Naive thymus-derived CD4-positive, alpha-beta T cell (primary cell): ENCODE measurements around the gene POLR2E. TPM values are rescaled to one million over a fixed set of nuclear protein-coding genes. Genes with fewer than 3 reads are reported as not detected.

Source experiments
- ATAC-seq: fragments of 150-1000 bp; cut with Tn5 transposase; 2 replicates; pipeline ENCODE4 v1.10.0; 2021; ENCODE audit warnings: mild to moderate bottlenecking, moderate library complexity
- CTCF ChIA-PET: fragments of 350-600 bp; sonication (Branson Sonifier 250); formaldehyde crosslinking; loops from one replicate; lab custom pipeline; 2021; ENCODE audit warnings: antibody characterized with exemption; lab: Charles Lee
- POLR2A ChIA-PET: fragments of 350-600 bp; sonication (Branson Sonifier 250); formaldehyde crosslinking; loops from one replicate; lab custom pipeline; 2021; ENCODE audit warnings: antibody characterized with exemption, inconsistent platforms; lab: Charles Lee
- DNase-seq, 9 donors: peaks; one replicate each; pipeline versions ENCODE4 v3.0.0 to v3.0.0-alpha.2; 2020 to 2022; ENCODE audit warnings: mixed read lengths in 1 of 9
- H3K27ac ChIP-seq: one replicate; pipeline ENCODE4 v1.7.0; 2013; ENCODE audit warnings: mild to moderate bottlenecking, low read depth, low read length, moderate library complexity
- H3K27me3 ChIP-seq, 2 donors: one replicate each; pipeline ENCODE4 v1.7.0; 2013; ENCODE audit warnings: low read length in 2 of 2, mild to moderate bottlenecking in 2 of 2, moderate library complexity in 2 of 2; ENCODE audit not compliant: control insufficient read depth in 2 of 2, insufficient read depth in 2 of 2
- H3K36me3 ChIP-seq, 3 experiments: 1 replicate in 2 of 3; 2 replicates in 1 of 3; pipeline ENCODE4 v1.7.0; 2013; ENCODE audit warnings: low read length in 3 of 3, mild to moderate bottlenecking in 3 of 3, moderate library complexity in 1 of 3; ENCODE audit not compliant: insufficient read depth in 3 of 3, control insufficient read depth in 2 of 3
- H3K4me1 ChIP-seq, 2 donors: one replicate each; pipeline ENCODE4 v1.7.0; 2013; ENCODE audit warnings: low read length in 2 of 2, mild to moderate bottlenecking in 2 of 2, moderate library complexity in 1 of 2; ENCODE audit not compliant: control insufficient read depth in 2 of 2, insufficient read depth in 2 of 2
- H3K4me3 ChIP-seq: 2 replicates; pipeline ENCODE4 v1.7.0; 2013; ENCODE audit warnings: mild to moderate bottlenecking, low read length
- H3K9me3 ChIP-seq, 3 experiments: 1 replicate in 2 of 3; 2 replicates in 1 of 3; pipeline ENCODE4 v1.7.0; 2013; ENCODE audit warnings: low read length in 3 of 3; ENCODE audit not compliant: control insufficient read depth in 2 of 3
- H3K27ac Mint-ChIP-seq, 9 donors: one replicate each; pipeline ENCODE4 v1.8.0; 2020 to 2022; ENCODE audit warnings: mixed read lengths in 9 of 9, mild to moderate bottlenecking in 8 of 9, moderate library complexity in 5 of 9, inconsistent platforms in 2 of 9
- H3K27me3 Mint-ChIP-seq, 5 donors: one replicate each; pipeline ENCODE4 v1.8.0; 2021 to 2022; ENCODE audit warnings: mixed read lengths in 5 of 5, mild to moderate bottlenecking in 1 of 5
- H3K36me3 Mint-ChIP-seq, 5 donors: one replicate each; pipeline ENCODE4 v1.8.0; 2020 to 2022; ENCODE audit warnings: mixed read lengths in 5 of 5, mild to moderate bottlenecking in 3 of 5, inconsistent platforms in 1 of 5
- H3K4me1 Mint-ChIP-seq, 7 donors: one replicate each; pipeline ENCODE4 v1.8.0; 2020 to 2022; ENCODE audit warnings: mixed read lengths in 7 of 7, mild to moderate bottlenecking in 3 of 7, inconsistent platforms in 1 of 7
- H3K4me3 Mint-ChIP-seq, 10 donors: one replicate each; pipeline ENCODE4 v1.8.0; 2020 to 2022; ENCODE audit warnings: mild to moderate bottlenecking in 10 of 10, mixed read lengths in 10 of 10, moderate library complexity in 6 of 10, inconsistent platforms in 2 of 10
- H3K9me3 Mint-ChIP-seq, 11 donors: one replicate each; pipeline ENCODE4 v1.8.0; 2020 to 2022; ENCODE audit warnings: mixed read lengths in 11 of 11, mild to moderate bottlenecking in 4 of 11, inconsistent platforms in 1 of 11, moderate library complexity in 1 of 11
- intact Hi-C, 2 donors: fragments of 100-400 bp; cut with micrococcal nuclease; formaldehyde crosslinking; loops; one replicate each; pipeline ENCODE4 v1.15.1; 2023
- polyA plus RNA-seq, 2 donors: library from polyadenylated mRNA; unstranded; fragments of 300-500 nt; fragmentation: Illumina TruSeq; gene quantifications; one replicate each; pipeline ENCODE4 v1.2.3, GENCODE V29; 2021
- total RNA-seq, 6 experiments: library from RNA in 5 of 6; stranded (reverse) in 5 of 6; gene quantifications; 1 replicate in 5 of 6; 2 replicates in 1 of 6; pipeline ENCODE4 v1.2.3 and lab custom pipeline; 2021 to 2026

POLR2E gene
- total and polyA plus RNA-seq, 7 experiments from 2014 or later = 75.3 to 179 (median 82.8) TPM

- peak overlapping the region; percentile 40 to 92 (median 71) for H3K27ac Mint-ChIP-seq
- H3K9me3 Mint-ChIP-seq = peaks cover 0 to 2% (median 0%) of the 10 kb centered on the region in 11 donors
- Histone ChIP-seq H3K4me3 (peak overlapping the region; percentile 27), H3K27ac (peak overlapping the region; percentile 99), H3K27me3 (no peaks in the 10 kb centered on the region), H3K36me3 (peaks cover 0 to 32% (median 6%) of the 10 kb centered on the region in 3 experiments), H3K9me3 (no peaks in the 10 kb centered on the region), H3K4me1 (peaks cover 32 to 38% of the 10 kb centered on the region in 2 donors)
- intact Hi-C loops = loop anchor here (1.0 to 5.0 kb wide), 6 partner anchors 8 to 203 kb away; partner anchors contain the start of genes CNN2 (in 1 of the 2) and GPX4 (in 1 of the 2)
- ChIA-PET POLR2A (interaction anchor here (0.7 to 37.6 kb wide), 12 partner anchors 9 to 174 kb away, joined by 3 to 2022 read pairs (median 4); partner anchors contain the start of genes ABCA7, CNN2, GPX4 and POLR2E), CTCF (interaction anchor here (0.9 to 5.7 kb wide), 13 partner anchors 9 to 66 kb away, joined by 3 to 68 read pairs (median 4); partner anchors contain the start of genes POLR2E and RNU6-2)
- H3K36me3 Mint-ChIP-seq = peaks cover 5 to 23% (median 10%) of the 10 kb centered on the region in 5 donors
- H3K4me3 Mint-ChIP-seq = peak overlapping the region; percentile 59 to 99 (median 68)
- ATAC-seq (peak; percentile 47), DNase-seq (peak; percentile 60 to 82 (median 72))
- no peaks in the 10 kb centered on the region for H3K27me3 Mint-ChIP-seq
- peaks cover 20 to 42% (median 33%) of the 10 kb centered on the region in 7 donors for H3K4me1 Mint-ChIP-seq
Observed at GRCh38 chr19:1064661-1065605, 30.2 kb downstream of the POLR2E start.

GRCh38 chr19:1063909-1064660 is 31.1 kb downstream of the POLR2E start:
- no peaks in the 10 kb centered on the region for H3K9me3 ChIP-seq
- Mint-ChIP-seq H3K9me3 (peaks cover 0 to 4% (median 0%) of the 10 kb centered on the region in 11 donors), H3K27me3 (no peaks in the 10 kb centered on the region), H3K27ac (peak overlapping the region in 5 of 9 donors; percentile 8 to 78 (median 45)), H3K4me3 (peak overlapping the region in 3 of 10 donors; percentile 13 to 81 (median 37)), H3K36me3 (peaks cover 5 to 18% (median 7%) of the 10 kb centered on the region in 5 donors), H3K4me1 (peaks cover 15 to 34% (median 29%) of the 10 kb centered on the region in 7 donors)
- H3K36me3 ChIP-seq = peaks cover 0 to 25% (median 0%) of the 10 kb centered on the region in 3 experiments
- ChIA-PET POLR2A (interaction anchor here (0.7 to 37.6 kb wide), 9 partner anchors 8 to 175 kb away, joined by 3 to 2022 read pairs (median 4); partner anchors contain the start of genes ABCA7, CNN2, GPX4 and POLR2E), CTCF (interaction anchor here (0.9 to 5.7 kb wide), 13 partner anchors 8 to 67 kb away, joined by 3 to 68 read pairs (median 4); partner anchors contain the start of genes POLR2E and RNU6-2)
- H3K27me3 ChIP-seq = no peaks in the 10 kb centered on the region
- H3K4me1 ChIP-seq = peaks cover 26 to 32% of the 10 kb centered on the region in 2 donors
- ATAC-seq (no peak), DNase-seq (peak in 1 of 9 donors; percentile 28)
- intact Hi-C loops = loop anchor here in 1 of 2 donors (2.0 kb wide), 1 partner anchor 191 kb away; no protein-coding TSS in a partner anchor
- no peak overlapping the region for H3K27ac ChIP-seq
- H3K4me3 ChIP-seq = no peak overlapping the region

- Histone ChIP-seq H3K4me3 (no peak overlapping the region), H3K27ac (peak overlapping the region; percentile 10), H3K4me1 (peaks cover 27 to 36% of the 10 kb centered on the region in 2 donors), H3K36me3 (peaks cover 0 to 24% (median 0%) of the 10 kb centered on the region in 3 experiments), H3K9me3 (peaks cover 0 to 7% (median 0%) of the 10 kb centered on the region in 3 experiments), H3K27me3 (no peaks in the 10 kb centered on the region)
- intact Hi-C loops = loop anchor here in 1 of 2 donors (2.0 kb wide), 1 partner anchor 190 kb away; no protein-coding TSS in a partner anchor
- Mint-ChIP-seq H3K36me3 (peaks cover 0 to 12% (median 3%) of the 10 kb centered on the region in 5 donors), H3K27ac (peak overlapping the region in 7 of 9 donors; percentile 21 to 80 (median 41)), H3K4me1 (peaks cover 11 to 29% (median 26%) of the 10 kb centered on the region in 7 donors), H3K4me3 (peak overlapping the region in 1 of 10 donors; percentile 28), H3K9me3 (peaks cover 0 to 5% (median 0%) of the 10 kb centered on the region in 11 donors), H3K27me3 (no peaks in the 10 kb centered on the region)
- CTCF ChIA-PET = interaction anchor here (0.7 to 5.7 kb wide), 2 partner anchors 15 to 31 kb away, joined by 4 to 68 read pairs; no protein-coding TSS in a partner anchor
- DNase-seq = peak in 8 of 9 donors; percentile 51 to 82 (median 63)
- peak; percentile 34 for ATAC-seq
- POLR2A ChIA-PET = interaction anchor here (1.0 to 37.6 kb wide), 4 partner anchors 24 to 129 kb away, joined by 3 to 2022 read pairs (median 155); partner anchors contain the start of genes ABCA7, CNN2, GPX4 and POLR2E
Observed at GRCh38 chr19:1063030-1063908, 31.9 kb downstream of the POLR2E start.

GRCh38 chr19:1062387-1063029 is 32.7 kb downstream of the POLR2E start:
- peaks cover 19 to 37% (median 33%) of the 10 kb centered on the region in 7 donors for H3K4me1 Mint-ChIP-seq
- DNase-seq (peak in 2 of 9 donors; percentile 11 to 54), ATAC-seq (peak; percentile 1)
- intact Hi-C loops = loop anchor here in 1 of 2 donors (2.0 kb wide), 1 partner anchor 190 kb away; no protein-coding TSS in a partner anchor
- ChIA-PET CTCF (interaction anchor here (0.7 kb wide), 1 partner anchor 32 kb away, joined by 4 read pairs; no protein-coding TSS in a partner anchor), POLR2A (interaction anchor here (1.0 to 37.6 kb wide), 4 partner anchors 23 to 130 kb away, joined by 3 to 2022 read pairs (median 155); partner anchors contain the start of genes ABCA7, CNN2, GPX4 and POLR2E)
- peaks cover 0 to 20% (median 11%) of the 10 kb centered on the region in 5 donors for H3K36me3 Mint-ChIP-seq
- Histone ChIP-seq H3K27ac (peak overlapping the region; percentile 10), H3K9me3 (peaks cover 0 to 9% (median 0%) of the 10 kb centered on the region in 3 experiments), H3K4me3 (no peak overlapping the region), H3K27me3 (no peaks in the 10 kb centered on the region), H3K36me3 (peaks cover 0 to 22% (median 0%) of the 10 kb centered on the region in 3 experiments), H3K4me1 (peaks cover 34 to 43% of the 10 kb centered on the region in 2 donors)
- H3K9me3 Mint-ChIP-seq = peaks cover 0 to 13% (median under 1%) of the 10 kb centered on the region in 11 donors
- peak overlapping the region in 1 of 9 donors; percentile 80 for H3K27ac Mint-ChIP-seq
- no peak overlapping the region for H3K4me3 Mint-ChIP-seq
- no peaks in the 10 kb centered on the region for H3K27me3 Mint-ChIP-seq
